Measurements from ENCODE around the gene TEAD3.

TEAD3 gene

DNA sequence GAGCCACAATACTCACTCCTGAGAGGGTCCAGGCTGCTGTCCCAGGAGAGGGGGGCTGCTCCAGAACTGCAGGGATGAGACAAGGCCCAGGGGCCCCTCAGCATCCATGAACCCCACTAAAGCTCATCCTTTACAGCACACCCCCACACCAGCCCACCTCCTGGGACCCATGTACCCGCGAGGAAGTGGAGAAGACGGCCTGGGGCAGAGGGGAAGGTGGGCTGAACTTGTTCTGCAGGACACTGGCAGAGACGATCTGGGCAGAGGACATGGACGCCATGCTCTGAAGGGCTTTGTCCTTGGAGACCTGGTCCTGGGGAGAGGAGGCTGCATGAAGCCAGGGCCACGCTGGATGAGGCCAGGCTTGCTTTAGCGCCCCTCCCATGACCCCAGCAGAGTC, 18.6 kb downstream of the TEAD3 start:
- Mint-ChIP-seq H3K9me3 (no peaks in the 10 kb centered on the region), H3K36me3 (ENCODE audit: low read depth) (peaks cover 17% of the 10 kb centered on the region), H3K27ac (peak overlapping the region; percentile 61), H3K27me3 (no peaks in the 10 kb centered on the region), H3K4me3 (no peak overlapping the region), H3K4me1 (ENCODE audit: low read depth) (no peaks in the 10 kb centered on the region)
- DNase-seq: no peak

DNA sequence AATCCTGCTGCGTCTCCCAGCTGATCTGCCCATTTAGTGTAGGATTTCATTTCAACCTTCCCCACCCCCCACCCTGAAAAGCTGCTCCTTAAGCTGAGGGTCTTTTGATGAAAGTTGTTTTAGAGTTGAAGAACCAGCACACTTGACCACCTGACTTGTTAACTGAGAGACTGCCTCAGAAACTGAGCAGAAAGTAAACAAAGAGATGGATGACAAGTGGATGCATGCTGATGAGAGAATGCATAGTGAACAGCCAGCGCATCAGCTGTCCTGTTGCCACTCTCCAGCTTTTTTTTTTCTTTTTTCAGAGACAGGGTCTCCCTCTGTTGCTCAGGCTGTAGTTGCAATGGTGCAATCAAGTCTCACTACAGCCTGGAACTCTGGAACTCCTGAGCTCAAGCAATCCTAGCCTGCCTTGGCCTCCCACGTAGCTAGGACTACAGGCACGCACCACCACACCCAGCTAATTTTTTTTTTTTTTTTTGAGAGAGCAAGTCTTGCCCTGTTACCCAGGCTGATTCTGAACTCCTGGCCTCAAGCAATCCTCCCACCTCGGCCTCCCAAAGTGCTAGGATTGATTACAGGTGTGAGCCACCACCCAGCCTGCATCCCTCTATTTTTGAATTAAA, 19.2 kb downstream of the TEAD3 start:
- no peak for DNase-seq
- peak overlapping the region; percentile 61 for H3K27ac Mint-ChIP-seq
- H3K36me3 Mint-ChIP-seq (ENCODE audit: low read depth): peaks cover 23% of the 10 kb centered on the region
- H3K4me3 Mint-ChIP-seq: peak overlapping the region; percentile 18
- H3K27me3 Mint-ChIP-seq: no peaks in the 10 kb centered on the region
- H3K9me3 Mint-ChIP-seq: no peaks in the 10 kb centered on the region
- no peaks in the 10 kb centered on the region for H3K4me1 Mint-ChIP-seq (ENCODE audit: low read depth)

- H3K4me1 Mint-ChIP-seq (ENCODE audit: low read depth): peaks cover 5% of the 10 kb centered on the region
- DNase-seq: no peak
- no peak overlapping the region for H3K4me3 Mint-ChIP-seq
- peaks cover 30% of the 10 kb centered on the region for H3K36me3 Mint-ChIP-seq (ENCODE audit: low read depth)
- no peaks in the 10 kb centered on the region for H3K27me3 Mint-ChIP-seq
- H3K9me3 Mint-ChIP-seq: no peaks in the 10 kb centered on the region
- peak overlapping the region; percentile 61 for H3K27ac Mint-ChIP-seq
Measured at GRCh38 chr6:35477028-35477427, 19.9 kb downstream of the TEAD3 start.

DNA sequence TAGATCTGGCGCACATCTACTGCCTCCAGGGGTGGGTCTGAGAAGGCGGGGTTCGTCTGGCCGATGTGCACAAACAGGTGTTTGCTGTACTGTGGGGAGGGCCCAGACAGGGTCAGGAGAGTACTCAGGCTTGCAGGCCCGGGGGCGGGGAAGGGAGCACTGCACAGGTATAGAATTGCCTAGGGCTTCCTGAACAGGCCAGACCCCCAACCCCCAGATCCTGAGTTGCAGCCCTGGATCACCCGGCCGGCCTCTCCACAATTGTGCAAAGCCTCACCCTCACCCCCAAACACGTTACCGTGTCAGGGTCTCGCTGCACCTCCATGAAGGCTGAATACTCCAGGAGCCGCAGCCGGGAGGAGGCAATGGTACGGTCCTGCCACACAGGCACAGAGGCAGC, 20.9 kb downstream of the TEAD3 start:
- Mint-ChIP-seq H3K4me1 (ENCODE audit: low read depth) (peaks cover 16% of the 10 kb centered on the region), H3K4me3 (peak overlapping the region; percentile 33), H3K9me3 (no peaks in the 10 kb centered on the region), H3K27ac (peak overlapping the region; percentile 80), H3K27me3 (no peaks in the 10 kb centered on the region), H3K36me3 (ENCODE audit: low read depth) (peaks cover 40% of the 10 kb centered on the region)
- no peak for DNase-seq

DNA sequence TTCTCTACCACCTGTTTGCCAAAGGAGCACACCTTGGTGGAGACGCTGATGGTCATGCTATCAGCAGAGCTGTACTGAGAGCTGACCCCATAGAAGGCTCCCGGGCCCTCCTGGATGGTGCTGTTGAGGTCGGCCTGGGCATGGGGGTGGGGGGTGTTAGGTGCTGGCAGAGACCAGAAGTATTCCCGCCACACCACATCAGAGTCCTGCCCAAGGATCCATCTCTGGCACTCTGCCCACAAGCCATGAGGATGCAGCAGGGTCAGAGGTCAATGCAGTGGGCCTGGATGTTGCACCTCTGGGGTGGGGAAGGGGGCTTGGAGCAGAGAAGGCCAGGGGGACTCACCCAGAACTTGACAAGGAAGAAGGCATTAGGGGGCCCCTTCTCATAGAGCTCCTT, 21.3 kb downstream of the TEAD3 start:
- H3K27me3 Mint-ChIP-seq: no peaks in the 10 kb centered on the region
- peak overlapping the region; percentile 33 for H3K4me3 Mint-ChIP-seq
- peak overlapping the region; percentile 80 for H3K27ac Mint-ChIP-seq
- no peak for DNase-seq
- no peaks in the 10 kb centered on the region for H3K9me3 Mint-ChIP-seq
- peaks cover 44% of the 10 kb centered on the region for H3K36me3 Mint-ChIP-seq (ENCODE audit: low read depth)
- H3K4me1 Mint-ChIP-seq (ENCODE audit: low read depth): peaks cover 20% of the 10 kb centered on the region

GRCh38 chr6:35474942-35475570, 21.8 kb downstream of the TEAD3 start:
- Mint-ChIP-seq H3K27ac (peak overlapping the region; percentile 80), H3K4me1 (ENCODE audit: low read depth) (peaks cover 25% of the 10 kb centered on the region), H3K27me3 (no peaks in the 10 kb centered on the region), H3K36me3 (ENCODE audit: low read depth) (peaks cover 49% of the 10 kb centered on the region), H3K4me3 (peak overlapping the region; percentile 33), H3K9me3 (no peaks in the 10 kb centered on the region)
- DNase-seq: peak; percentile 40

DNA sequence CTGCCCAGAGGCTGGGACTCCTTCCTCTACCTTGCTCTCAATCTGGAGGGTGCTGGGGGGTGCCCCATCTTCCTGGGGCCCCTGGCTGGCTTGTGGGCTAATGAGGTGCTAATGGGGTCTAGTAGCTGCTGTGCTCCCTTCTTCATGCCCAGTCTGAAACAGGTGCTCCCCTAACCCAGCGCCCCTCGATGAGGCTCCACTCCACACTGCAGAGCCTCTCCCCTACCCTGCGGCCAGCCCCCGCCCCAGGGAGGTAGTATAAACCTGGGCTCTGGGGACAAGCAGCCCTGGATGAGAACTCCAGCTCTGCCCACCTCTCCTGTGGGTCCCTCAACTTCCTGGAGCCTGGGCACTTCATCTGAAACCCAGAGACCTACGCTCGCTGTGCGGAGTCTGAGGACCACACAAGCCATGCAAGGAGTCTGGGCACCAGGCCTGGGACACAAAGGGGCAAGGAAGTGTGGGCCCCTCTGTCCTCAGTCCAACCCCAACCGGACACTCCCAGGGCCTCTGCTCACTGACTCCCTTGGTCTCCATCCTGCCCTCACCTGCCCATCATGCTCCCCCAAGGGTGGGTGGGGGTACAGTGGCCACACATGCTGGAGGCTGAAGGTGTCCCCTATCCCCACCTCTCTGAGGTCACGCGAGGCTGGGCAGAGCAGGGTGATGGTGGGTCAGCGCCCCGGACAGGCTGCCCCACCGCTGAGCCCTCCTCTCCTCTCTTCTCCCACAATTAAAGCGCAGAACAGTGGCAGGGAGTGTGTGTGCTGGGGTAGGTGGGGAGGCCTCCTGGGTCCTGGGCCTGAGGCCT, 22.5 kb downstream of the TEAD3 start:
- H3K9me3 Mint-ChIP-seq: no peaks in the 10 kb centered on the region
- peak overlapping the region; percentile 80 for H3K27ac Mint-ChIP-seq
- peaks cover 30% of the 10 kb centered on the region for H3K4me1 Mint-ChIP-seq (ENCODE audit: low read depth)
- H3K4me3 Mint-ChIP-seq: peak overlapping the region; percentile 55
- H3K27me3 Mint-ChIP-seq: no peaks in the 10 kb centered on the region
- H3K36me3 Mint-ChIP-seq (ENCODE audit: low read depth): peaks cover 56% of the 10 kb centered on the region
- DNase-seq: peak; percentile 52

DNA sequence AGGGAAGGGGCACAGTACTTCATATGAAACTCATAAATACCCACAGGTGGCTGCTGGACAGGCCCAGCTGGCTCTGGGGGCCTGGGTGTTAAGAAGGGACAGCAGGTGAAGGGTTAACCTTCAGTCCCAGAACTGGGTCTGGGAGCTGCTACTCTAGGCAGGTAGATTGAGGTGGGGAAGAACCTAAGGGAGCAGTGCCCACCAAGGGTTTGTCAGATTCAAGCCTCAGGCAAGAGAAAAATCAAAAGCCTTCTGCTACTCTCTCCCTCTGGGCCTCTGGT, 23.1 kb downstream of the TEAD3 start:
- H3K27ac Mint-ChIP-seq: peak overlapping the region; percentile 80
- H3K4me1 Mint-ChIP-seq (ENCODE audit: low read depth): peaks cover 31% of the 10 kb centered on the region
- DNase-seq: peak; percentile 57
- H3K9me3 Mint-ChIP-seq: no peaks in the 10 kb centered on the region
- peak overlapping the region; percentile 55 for H3K4me3 Mint-ChIP-seq
- H3K27me3 Mint-ChIP-seq: no peaks in the 10 kb centered on the region
- peaks cover 62% of the 10 kb centered on the region for H3K36me3 Mint-ChIP-seq (ENCODE audit: low read depth)

GRCh38 chr6:35473075-35473849, 23.6 kb downstream of the TEAD3 start:
- Mint-ChIP-seq H3K4me1 (ENCODE audit: low read depth) (peaks cover 31% of the 10 kb centered on the region), H3K27me3 (no peaks in the 10 kb centered on the region), H3K27ac (peak overlapping the region; percentile 99), H3K4me3 (peak overlapping the region; percentile 55), H3K36me3 (ENCODE audit: low read depth) (peaks cover 67% of the 10 kb centered on the region), H3K9me3 (no peaks in the 10 kb centered on the region)
- DNase-seq: peak; percentile 52

- no peak for DNase-seq
- H3K27me3 Mint-ChIP-seq: no peaks in the 10 kb centered on the region
- H3K9me3 Mint-ChIP-seq: no peaks in the 10 kb centered on the region
- H3K4me1 Mint-ChIP-seq (ENCODE audit: low read depth): peaks cover 42% of the 10 kb centered on the region
- peak overlapping the region; percentile 99 for H3K27ac Mint-ChIP-seq
- peaks cover 81% of the 10 kb centered on the region for H3K36me3 Mint-ChIP-seq (ENCODE audit: low read depth)
- peak overlapping the region; percentile 98 for H3K4me3 Mint-ChIP-seq
Measured at GRCh38 chr6:35471836-35472345, 25.0 kb downstream of the TEAD3 start.

DNA sequence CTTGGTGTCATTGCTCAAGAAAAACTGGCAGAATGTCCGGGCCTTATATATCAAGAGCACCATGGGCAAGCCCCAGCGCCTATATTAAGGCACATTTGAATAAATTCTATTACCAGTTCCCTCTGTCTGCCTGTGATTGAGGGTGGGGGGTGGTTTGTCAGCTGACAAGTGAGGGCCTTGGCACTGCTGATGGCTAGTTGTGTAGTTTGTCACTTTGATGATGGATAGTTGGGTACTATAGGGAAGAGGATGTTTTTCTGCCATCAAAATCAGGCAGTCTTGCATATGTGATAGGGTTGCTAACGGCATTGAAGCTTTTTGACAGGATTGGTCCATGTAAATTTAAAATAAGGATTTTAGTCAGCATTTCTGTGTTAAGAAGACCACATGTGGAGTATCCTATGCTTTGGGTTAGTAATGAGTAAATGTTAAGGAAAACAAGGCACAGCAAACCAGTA, 26.2 kb downstream of the TEAD3 start:
- Mint-ChIP-seq H3K36me3 (ENCODE audit: low read depth) (peaks cover 93% of the 10 kb centered on the region), H3K27ac (peak overlapping the region; percentile 99), H3K27me3 (no peaks in the 10 kb centered on the region), H3K9me3 (no peaks in the 10 kb centered on the region), H3K4me3 (peak overlapping the region; percentile 98), H3K4me1 (ENCODE audit: low read depth) (peaks cover 43% of the 10 kb centered on the region)
- DNase-seq: no peak

- Mint-ChIP-seq H3K4me1 (ENCODE audit: low read depth) (peaks cover 43% of the 10 kb centered on the region), H3K36me3 (ENCODE audit: low read depth) (peaks cover 94% of the 10 kb centered on the region), H3K27ac (peak overlapping the region; percentile 99), H3K4me3 (peak overlapping the region; percentile 98), H3K9me3 (no peaks in the 10 kb centered on the region), H3K27me3 (no peaks in the 10 kb centered on the region)
- peak; percentile 56 for DNase-seq
Measured at GRCh38 chr6:35469751-35470662, 26.9 kb downstream of the TEAD3 start.

DNA sequence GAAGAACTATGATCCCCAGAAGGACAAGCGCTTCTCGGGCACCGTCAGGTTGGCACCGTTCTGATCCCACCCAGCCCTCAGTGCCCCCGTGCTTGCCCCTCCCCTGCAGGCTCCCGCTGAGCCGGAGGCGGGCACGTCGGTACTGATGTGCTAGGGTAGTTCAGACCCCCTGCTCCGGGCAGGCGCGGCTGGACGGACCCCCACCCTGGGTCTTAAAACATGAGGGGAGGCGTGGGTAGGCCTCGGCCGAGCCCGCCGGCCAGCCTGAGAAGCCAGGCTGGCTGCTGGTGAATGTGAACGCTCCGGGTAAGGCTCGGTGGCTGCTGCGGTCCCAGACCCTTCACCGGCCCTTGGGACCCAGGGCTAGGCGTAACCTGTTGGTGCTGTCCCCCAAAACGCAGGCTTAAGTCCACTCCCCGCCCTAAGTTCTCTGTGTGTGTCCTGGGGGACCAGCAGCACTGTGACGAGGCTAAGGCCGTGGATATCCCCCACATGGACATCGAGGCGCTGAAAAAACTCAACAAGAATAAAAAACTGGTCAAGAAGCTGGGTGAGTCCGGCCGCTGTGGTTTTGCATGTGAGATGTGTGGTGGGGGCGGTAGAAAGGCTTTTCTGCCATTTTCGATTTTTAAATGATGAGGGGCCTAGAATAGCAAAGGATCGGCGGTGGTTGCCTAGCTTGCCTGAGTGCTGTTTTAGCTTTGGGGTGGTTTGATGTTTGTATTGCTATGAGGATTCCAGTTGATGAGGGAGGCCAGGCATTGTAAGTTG, 27.7 kb downstream of the TEAD3 start:
- H3K9me3 Mint-ChIP-seq: no peaks in the 10 kb centered on the region
- no peak for DNase-seq
- no peaks in the 10 kb centered on the region for H3K27me3 Mint-ChIP-seq
- H3K4me3 Mint-ChIP-seq: peak overlapping the region; percentile 98
- peaks cover 43% of the 10 kb centered on the region for H3K4me1 Mint-ChIP-seq (ENCODE audit: low read depth)
- H3K36me3 Mint-ChIP-seq (ENCODE audit: low read depth): peaks cover 96% of the 10 kb centered on the region
- peak overlapping the region; percentile 99 for H3K27ac Mint-ChIP-seq

All from activated T-cell treated with anti-CD3 and anti-CD28 coated beads, Interleukin-2, amount 50 U/mL, for 24 hours (primary cell).